Fibroblast of villous mesenchyme (primary cell): ENCODE measurements around the gene CIAO2B. TPM values are rescaled to one million over a fixed set of nuclear protein-coding genes. Genes with fewer than 3 reads are reported as not detected.

Experiments used
- DNase-seq: peaks from one replicate; pipeline ENCODE4 v3.0.0-alpha.2; 2010; ENCODE audit warnings: low read depth
- H3K4me3 ChIP-seq: 2 replicates; pipeline ENCODE4 v1.5.1; 2011; ENCODE audit warnings: low read depth, mild to moderate bottlenecking, low read length
- total RNA-seq: library from RNA; depleted of rRNA; stranded (reverse); fragments of >200 nt; gene quantifications from 2 replicates; pipeline ENCODE4 v1.2.3, GENCODE V29; 2012
- TF ChIP-seq, protein P1 (sequence below): IDR thresholded peaks from 2 replicates; pipeline ENCODE4 v1.5.1; 2012; ENCODE audit warnings: low read depth, mild to moderate bottlenecking, low read length; ENCODE audit not compliant: insufficient read depth

CIAO2B gene
- total RNA-seq, 1 donor = 136 TPM

DNA sequence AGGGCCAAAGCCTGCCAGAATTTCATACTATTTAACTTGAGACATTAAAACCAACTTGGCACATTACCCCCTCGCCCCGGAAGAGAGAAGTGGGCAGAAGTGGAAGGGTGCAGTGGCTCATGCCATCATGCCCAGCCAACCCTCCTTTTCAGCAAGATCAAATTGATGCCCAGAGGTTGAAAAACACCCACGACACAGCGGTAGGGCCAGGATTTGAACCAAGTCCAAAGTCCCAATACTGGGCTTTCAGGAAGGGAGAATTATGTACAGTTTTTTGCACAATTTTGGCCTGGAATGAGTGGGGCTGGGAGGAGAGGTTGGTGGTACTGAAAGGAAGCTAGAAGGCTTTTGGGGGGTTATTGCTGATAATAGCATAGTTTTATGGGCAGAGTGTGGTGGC is 42.8 kb downstream of the CIAO2B start:
- H3K4me3 ChIP-seq = no peak overlapping the region
- TF ChIP-seq, protein P1, sequence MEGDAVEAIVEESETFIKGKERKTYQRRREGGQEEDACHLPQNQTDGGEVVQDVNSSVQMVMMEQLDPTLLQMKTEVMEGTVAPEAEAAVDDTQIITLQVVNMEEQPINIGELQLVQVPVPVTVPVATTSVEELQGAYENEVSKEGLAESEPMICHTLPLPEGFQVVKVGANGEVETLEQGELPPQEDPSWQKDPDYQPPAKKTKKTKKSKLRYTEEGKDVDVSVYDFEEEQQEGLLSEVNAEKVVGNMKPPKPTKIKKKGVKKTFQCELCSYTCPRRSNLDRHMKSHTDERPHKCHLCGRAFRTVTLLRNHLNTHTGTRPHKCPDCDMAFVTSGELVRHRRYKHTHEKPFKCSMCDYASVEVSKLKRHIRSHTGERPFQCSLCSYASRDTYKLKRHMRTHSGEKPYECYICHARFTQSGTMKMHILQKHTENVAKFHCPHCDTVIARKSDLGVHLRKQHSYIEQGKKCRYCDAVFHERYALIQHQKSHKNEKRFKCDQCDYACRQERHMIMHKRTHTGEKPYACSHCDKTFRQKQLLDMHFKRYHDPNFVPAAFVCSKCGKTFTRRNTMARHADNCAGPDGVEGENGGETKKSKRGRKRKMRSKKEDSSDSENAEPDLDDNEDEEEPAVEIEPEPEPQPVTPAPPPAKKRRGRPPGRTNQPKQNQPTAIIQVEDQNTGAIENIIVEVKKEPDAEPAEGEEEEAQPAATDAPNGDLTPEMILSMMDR = no peak
- no peak for DNase-seq

DNA sequence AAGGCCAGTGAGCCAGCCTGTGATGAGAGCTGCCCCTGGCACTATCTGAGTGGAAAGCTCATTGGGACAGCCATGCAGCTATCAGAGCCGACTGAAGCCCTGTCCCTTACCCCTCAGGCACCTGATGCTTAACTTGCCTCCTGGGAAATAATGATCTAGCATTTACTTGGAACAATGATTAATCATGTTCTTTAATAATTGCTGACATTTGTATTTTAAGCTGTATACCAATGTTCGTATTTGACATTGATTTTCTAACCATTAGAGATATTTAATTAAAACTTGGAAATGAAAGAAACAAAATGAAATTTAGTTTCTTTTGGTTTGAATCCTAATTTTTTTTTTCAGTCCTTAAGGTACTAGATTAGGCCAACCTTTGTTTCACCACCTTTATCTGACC is 43.4 kb downstream of the CIAO2B start:
- DNase-seq = no peak
- TF ChIP-seq, protein P1 = no peak
- H3K4me3 ChIP-seq = no peak overlapping the region

DNA sequence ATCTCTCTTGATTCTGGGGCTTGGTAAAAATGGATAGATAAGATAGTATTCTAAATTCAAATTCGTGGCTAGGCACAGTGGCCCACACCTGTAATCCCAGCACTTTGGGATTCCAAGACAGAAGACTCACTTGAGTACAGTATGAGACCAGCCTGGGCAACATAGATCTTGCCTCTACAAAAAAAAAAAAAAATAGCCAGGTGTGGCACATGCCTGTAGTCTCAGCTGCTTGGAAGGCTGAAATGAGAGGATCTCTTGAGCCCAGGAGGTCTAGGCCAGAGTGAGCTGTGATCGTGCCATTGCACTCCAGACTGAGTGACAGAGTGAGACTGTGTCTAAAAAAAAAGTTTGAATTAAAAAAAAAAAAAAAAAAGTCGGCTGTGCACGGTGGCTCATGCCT is 44.6 kb downstream of the CIAO2B start:
- no peak for DNase-seq
- TF ChIP-seq, protein P1 = no peak
- no peak overlapping the region for H3K4me3 ChIP-seq

DNA sequence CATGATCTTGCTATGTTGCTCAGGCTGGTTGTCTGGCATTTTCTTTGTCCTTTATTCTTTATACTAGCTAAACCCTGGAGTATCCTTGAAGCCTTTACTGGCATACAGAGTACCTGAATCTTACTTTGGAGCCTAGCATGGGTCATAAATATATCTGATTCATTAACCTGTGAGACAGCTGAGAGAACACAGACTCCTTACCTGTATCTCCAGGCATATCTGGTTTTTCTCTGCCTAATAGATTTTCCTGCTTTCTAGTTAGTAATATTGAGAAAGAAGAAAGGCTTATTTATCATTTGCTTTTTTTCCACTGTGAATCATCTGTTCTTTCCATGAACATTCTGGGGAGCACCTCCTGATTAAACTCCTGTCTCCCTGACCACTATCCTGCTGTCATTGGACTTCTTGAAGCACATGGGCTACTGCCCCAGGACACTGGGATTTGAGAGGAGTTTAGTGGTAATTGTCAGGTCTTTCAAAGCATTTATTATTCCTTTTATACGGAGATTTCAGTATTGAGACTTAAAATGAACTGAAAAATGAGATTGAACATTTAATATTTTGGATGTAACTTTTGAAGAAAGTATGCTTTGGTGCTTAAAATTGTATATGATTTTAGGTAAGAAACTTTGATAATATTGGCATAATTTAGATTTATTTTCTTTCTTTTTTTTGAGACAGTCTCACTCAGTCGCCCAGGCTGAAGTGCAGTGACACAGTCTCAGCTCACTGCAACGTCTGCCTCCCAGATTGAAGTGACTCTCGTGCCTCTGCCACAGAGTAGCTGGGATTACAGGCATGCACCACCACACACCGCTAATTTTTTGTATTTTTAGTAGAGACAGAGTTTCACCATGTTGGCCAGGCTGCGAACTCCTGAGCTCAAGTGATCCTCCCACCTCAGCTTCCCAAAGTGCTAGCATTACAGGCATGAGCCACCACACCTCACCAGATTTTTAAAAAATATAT is 45.3 kb downstream of the CIAO2B start:
- TF ChIP-seq, protein P1 = no peak
- no peak overlapping the region for H3K4me3 ChIP-seq
- no peak for DNase-seq

DNA sequence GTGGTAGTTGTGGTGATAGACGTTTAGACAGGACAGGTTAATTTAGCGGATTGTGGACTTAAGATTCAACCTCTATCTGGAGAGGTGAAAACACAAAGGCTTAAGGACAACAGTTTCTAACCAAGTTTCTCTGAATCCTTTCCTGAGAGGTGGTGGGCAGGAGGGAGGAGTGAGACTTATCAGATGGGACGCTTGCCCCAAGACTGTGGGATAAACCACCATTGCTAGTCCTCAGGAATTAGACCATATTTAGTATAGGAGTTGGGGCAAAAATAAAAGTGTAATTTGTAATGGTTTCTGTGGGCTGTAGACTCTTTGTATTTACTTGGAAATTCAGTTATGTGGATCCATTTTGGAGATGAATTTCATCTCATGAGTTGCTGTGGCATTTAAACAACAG is 47.3 kb downstream of the CIAO2B start:
- DNase-seq = no peak
- TF ChIP-seq, protein P1 = no peak

DNA sequence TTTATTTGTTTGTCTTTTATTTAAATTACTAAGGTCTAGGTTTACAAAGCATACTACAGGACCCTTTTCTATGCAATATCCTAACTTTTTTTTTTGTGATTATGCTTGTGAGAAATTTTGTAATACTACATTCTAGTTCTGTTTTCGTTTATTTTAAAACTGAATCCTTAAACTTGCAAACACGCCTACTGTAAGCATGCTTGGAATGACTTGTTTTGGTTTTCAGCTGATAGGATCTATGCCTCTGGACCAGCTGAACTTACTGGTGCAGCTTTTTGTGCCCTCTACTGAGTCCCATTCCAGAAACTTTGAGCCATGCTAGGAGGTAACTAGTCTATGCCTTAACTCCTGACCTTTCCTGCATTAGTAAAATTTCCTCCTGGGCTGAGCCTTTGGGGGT is 47.9 kb downstream of the CIAO2B start:
- DNase-seq = peak; percentile 64
- peak overlapping the region; percentile 17 for H3K4me3 ChIP-seq
- TF ChIP-seq, protein P1 = no peak

More for the DNA sequence above, 47.3 kb downstream of the CIAO2B start:
- H3K4me3 ChIP-seq = peak overlapping the region; percentile 17
